Measurements from ENCODE around the gene GPR32. TPM values are rescaled to one million over a fixed set of nuclear protein-coding genes. Genes with fewer than 3 reads are reported as not detected.
A peak's percentile ranks its signal among the peaks of the same experiment; 100 is the strongest.

GPR32 gene
- total RNA-seq, 1 donor from 2014 or later = not detected

DNA sequence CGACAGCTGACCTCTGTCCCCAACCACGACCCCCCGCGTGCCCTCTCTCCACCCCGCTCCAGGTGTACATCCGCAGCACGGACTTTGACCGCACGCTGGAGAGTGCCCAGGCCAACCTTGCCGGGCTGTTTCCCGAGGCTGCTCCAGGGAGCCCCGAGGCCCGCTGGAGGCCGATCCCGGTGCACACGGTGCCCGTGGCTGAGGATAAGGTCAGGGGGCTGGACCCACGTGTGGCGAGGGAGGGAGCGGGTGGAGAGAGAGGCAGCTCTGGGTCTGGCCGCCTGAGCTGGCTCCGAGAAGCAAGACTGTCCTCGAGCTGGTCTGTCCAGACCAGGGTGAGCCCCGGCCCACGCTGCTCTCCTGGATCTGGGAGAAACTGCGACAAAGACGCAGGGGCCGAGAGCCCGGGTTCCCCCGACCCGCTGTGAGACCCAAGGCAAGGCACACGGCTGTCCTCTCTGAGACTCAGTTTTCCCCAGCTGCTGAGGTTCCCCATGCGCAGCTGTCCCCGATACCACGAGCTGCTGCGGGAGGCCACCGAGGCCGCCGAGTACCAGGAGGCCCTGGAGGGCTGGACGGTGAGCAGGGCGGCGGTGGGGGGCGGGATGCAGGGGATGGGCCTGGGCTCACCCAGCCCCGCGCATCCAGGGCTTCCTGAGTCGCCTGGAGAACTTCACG, 21.5 kb downstream of the GPR32 start:
- TF ChIP-seq CTCF (IDR thresholded peaks at IDR 0.05) = no peak
- Mint-ChIP-seq H3K9me3 (ENCODE audit: low read depth) (no peaks in the 10 kb centered on the region), H3K4me1 (ENCODE audit: low read depth) (no peaks in the 10 kb centered on the region), H3K36me3 (ENCODE audit: low read depth) (no peaks in the 10 kb centered on the region), H3K4me3 (ENCODE audit: unreplicated experiment) (no peak overlapping the region), H3K27me3 (ENCODE audit: low read depth) (no peaks in the 10 kb centered on the region), H3K27ac (ENCODE audit: unreplicated experiment) (peak overlapping the region; percentile 41)
- DNase-seq (ENCODE audit: low spot score) = no peak

DNA sequence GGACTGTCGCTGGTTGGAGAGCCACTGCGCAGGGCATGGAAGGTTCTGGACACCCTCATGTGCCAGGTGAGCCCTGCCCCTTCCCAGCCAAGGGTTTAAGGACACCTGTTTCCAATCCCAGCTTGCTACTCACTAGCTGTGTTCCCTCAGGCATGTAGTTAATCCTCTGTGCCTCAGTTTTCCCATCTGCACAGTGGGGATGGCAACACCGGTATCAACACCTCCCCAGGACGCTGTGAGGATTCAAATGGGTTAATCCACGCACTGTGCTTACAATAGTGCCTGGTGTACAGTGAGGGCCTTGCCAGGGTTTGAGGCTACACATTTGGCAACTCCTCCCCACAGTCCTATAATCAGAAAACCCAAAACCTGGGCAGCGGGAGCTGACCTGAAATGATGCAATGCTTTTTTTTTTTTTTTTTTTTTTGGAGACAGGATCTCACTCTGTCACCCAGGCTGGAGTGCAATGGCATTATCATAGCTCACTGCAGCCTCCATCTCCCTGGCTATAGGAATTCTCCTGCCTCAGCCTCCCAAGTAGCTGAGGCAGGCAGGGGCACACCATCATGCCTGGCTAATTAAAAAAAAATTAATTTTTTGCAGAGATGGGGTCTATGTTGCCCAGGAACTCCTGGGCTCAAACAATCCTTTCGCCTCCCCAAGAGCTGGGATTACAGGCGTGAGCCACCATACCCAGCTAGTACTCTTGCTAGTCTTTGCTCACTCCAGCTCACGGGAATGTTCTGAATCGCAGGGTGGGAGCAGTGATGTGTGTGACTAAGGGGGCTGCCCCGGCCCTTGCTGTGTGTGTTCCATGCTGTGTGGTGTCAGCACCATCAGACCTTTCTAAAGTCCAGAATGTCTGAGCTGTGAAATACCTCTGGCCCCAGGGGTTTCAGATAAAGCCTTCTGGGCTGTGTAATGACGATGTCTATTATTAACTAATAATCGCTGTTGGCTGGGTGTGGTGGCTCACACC, 22.3 kb downstream of the GPR32 start:
- no peaks in the 10 kb centered on the region for H3K4me1 Mint-ChIP-seq (ENCODE audit: low read depth)
- no peak overlapping the region for H3K27ac Mint-ChIP-seq (ENCODE audit: unreplicated experiment)
- DNase-seq (ENCODE audit: low spot score) = no peak
- no peaks in the 10 kb centered on the region for H3K9me3 Mint-ChIP-seq (ENCODE audit: low read depth)
- H3K36me3 Mint-ChIP-seq (ENCODE audit: low read depth) = peaks cover 2% of the 10 kb centered on the region
- no peak for TF ChIP-seq CTCF (IDR thresholded peaks at IDR 0.05)
- H3K4me3 Mint-ChIP-seq (ENCODE audit: unreplicated experiment) = no peak overlapping the region
- no peaks in the 10 kb centered on the region for H3K27me3 Mint-ChIP-seq (ENCODE audit: low read depth)

DNA sequence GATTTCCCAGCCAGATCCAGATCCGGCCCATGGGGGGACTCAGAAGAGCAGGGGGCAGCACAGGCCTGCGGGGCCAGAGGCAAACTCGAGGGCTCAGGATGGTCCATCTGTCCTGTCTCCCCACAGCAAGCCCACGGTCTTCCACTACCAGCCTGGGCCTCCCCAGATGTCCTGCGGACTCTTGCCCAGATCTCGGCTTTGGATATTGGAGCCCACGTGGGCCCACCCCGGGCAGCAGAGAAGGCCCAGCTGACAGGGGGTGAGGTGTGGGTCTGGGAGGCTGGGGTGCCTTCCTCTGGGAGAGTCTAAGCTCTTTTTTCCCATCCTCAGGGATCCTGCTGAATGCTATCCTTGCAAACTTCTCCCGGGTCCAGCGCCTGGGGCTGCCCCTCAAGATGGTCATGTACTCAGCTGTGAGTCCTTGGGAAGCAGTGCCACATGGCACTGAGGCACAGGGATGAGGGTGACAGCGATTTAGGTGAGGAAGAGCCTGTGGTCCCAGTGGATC, 23.3 kb downstream of the GPR32 start:
- no peak for TF ChIP-seq CTCF (IDR thresholded peaks at IDR 0.05)
- Mint-ChIP-seq H3K27me3 (ENCODE audit: low read depth) (no peaks in the 10 kb centered on the region), H3K36me3 (ENCODE audit: low read depth) (peaks cover 8% of the 10 kb centered on the region), H3K9me3 (ENCODE audit: low read depth) (no peaks in the 10 kb centered on the region), H3K27ac (ENCODE audit: unreplicated experiment) (no peak overlapping the region), H3K4me1 (ENCODE audit: low read depth) (no peaks in the 10 kb centered on the region), H3K4me3 (ENCODE audit: unreplicated experiment) (no peak overlapping the region)
- DNase-seq (ENCODE audit: low spot score) = no peak

DNA sequence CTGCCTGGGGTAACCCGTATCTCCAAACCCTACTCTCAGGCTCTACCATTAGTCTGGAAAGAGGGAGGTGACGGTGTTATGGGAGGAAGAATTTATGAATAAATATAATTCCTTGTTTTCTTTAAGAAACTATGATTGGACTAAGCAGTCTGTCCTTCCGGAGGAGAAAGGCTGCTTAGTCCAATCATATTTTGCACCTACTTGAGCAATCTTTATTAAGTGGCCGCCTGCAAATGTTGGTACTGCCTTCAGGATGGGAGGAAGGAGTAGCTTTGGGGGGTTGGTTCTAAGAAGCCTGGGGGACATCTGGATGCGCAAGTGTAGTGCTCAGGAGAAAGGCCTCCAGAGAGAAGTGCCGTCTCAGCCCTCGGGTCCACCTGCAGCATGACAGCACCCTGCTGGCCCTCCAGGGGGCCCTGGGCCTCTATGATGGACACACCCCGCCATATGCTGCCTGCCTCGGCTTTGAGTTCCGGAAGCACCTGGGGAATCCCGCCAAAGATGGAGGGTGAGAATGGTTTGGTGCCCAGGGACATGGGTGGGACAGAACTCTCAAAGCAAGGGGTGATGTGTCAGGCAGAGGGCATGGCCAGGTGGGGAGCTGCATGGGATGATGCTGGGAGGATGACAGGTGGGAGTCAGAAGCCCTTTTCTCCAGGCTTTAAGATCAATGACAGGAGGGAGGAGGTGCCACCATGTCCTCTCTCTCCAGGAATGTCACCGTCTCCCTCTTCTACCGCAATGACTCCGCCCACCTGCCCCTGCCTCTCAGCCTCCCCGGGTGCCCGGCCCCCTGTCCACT, 24.0 kb downstream of the GPR32 start:
- Mint-ChIP-seq H3K27me3 (ENCODE audit: low read depth) (no peaks in the 10 kb centered on the region), H3K9me3 (ENCODE audit: low read depth) (no peaks in the 10 kb centered on the region), H3K4me3 (ENCODE audit: unreplicated experiment) (no peak overlapping the region), H3K4me1 (ENCODE audit: low read depth) (no peaks in the 10 kb centered on the region), H3K36me3 (ENCODE audit: low read depth) (peaks cover 8% of the 10 kb centered on the region), H3K27ac (ENCODE audit: unreplicated experiment) (peak overlapping the region; percentile 27)
- TF ChIP-seq CTCF (IDR thresholded peaks at IDR 0.05) = no peak
- DNase-seq (ENCODE audit: low spot score) = no peak

Measured in chondrocyte (in vitro differentiated cells).